Muscle layer of colon (tissue), 2 donors: ENCODE data around the gene ZBTB20.

Experiments used
- H3K27ac ChIP-seq: one replicate; pipeline ENCODE4 v1.7.0; 2013; ENCODE audit warnings: low read depth, mild to moderate bottlenecking, low read length, moderate library complexity
- H3K27me3 ChIP-seq, 2 donors: one replicate each; pipeline ENCODE4 v1.7.0; 2013; ENCODE audit warnings: low read length in 2 of 2, mild to moderate bottlenecking in 2 of 2; ENCODE audit not compliant: insufficient read depth in 2 of 2, control insufficient read depth in 1 of 2
- H3K36me3 ChIP-seq: one replicate; pipeline ENCODE4 v1.7.0; 2013; ENCODE audit warnings: mild to moderate bottlenecking, low read length; ENCODE audit not compliant: insufficient read depth
- H3K4me1 ChIP-seq: one replicate; pipeline ENCODE4 v1.7.0; 2013; ENCODE audit warnings: mild to moderate bottlenecking, low read length; ENCODE audit not compliant: insufficient read depth
- H3K4me3 ChIP-seq, 2 donors: one replicate each; pipeline ENCODE4 v1.7.0; 2013; ENCODE audit warnings: low read length in 2 of 2, low read depth in 1 of 2, mild to moderate bottlenecking in 1 of 2, moderate library complexity in 1 of 2
- H3K9ac ChIP-seq: one replicate; pipeline ENCODE4 v1.7.0; 2013; ENCODE audit warnings: low read length
- H3K9me3 ChIP-seq: one replicate; pipeline ENCODE4 v1.7.0; 2013; ENCODE audit warnings: mild to moderate bottlenecking, low read length
- donor health status: abdominal sarcoma.
- donor health status: Adenocarcinoma of cecum.

The ZBTB20 gene

DNA sequence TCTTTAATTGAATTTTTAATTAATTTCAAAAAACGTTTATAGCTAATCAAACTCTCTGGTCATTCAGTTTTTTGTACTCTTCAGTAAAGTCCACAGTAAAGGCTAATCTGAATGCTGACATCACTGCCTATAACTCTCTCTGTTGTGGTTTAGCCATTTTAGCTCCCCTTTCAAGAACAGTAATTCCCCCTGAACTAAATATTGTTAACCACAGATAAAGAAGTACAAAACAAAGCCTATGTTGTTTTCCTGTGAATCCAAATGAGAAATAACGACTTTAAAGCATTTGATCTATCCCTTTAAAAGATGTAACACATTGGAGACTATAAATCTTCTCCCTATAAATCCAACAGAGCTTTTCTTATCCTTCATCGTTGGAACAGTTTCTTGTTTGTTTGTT lies 94.2 kb downstream of the ZBTB20 start:
- H3K36me3 ChIP-seq = peaks cover 4% of the 10 kb centered on the region
- H3K4me1 ChIP-seq = peaks cover 5% of the 10 kb centered on the region
- no peak overlapping the region for H3K9ac ChIP-seq
- no peak overlapping the region for H3K4me3 ChIP-seq
- no peaks in the 10 kb centered on the region for H3K27me3 ChIP-seq
- no peaks in the 10 kb centered on the region for H3K9me3 ChIP-seq
- H3K27ac ChIP-seq = no peak overlapping the region

- peaks cover 4% of the 10 kb centered on the region for H3K4me1 ChIP-seq
- H3K27ac ChIP-seq = no peak overlapping the region
These were observed 104.7 kb downstream of the ZBTB20 start for GRCh38 chr3:115042351-115042750.

DNA sequence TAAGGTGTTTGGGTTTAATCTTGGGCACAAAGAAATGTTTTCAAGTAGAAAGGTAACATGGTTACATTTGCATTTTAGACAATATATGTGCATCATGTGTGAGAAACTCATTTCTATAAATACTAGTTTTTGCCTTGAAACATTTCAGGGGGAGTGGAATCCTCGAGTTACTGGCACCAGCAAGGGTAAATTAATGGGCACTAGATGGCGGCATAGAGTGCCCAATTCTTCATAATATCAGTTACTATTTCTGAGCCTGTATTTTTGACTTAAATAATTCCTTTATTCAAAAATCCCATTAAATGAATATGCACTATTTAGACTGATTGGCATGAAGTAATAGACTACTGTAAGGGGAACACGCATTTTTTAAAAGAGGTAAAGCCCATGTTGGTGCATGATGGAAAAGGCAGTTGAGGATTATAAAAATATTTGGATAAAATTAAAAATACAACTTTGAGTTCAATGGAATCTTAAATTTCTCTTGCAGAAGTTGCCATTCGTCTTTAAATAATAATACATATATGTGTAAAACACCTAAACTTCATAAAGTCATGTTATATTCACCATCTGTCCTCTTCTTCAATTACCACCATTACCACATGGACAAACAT lies 106.3 kb downstream of the ZBTB20 start:
- H3K9me3 ChIP-seq = no peaks in the 10 kb centered on the region
- no peak overlapping the region for H3K9ac ChIP-seq
- no peaks in the 10 kb centered on the region for H3K27me3 ChIP-seq
- H3K4me3 ChIP-seq = no peak overlapping the region
- no peaks in the 10 kb centered on the region for H3K36me3 ChIP-seq
- peaks cover 4% of the 10 kb centered on the region for H3K4me1 ChIP-seq
- H3K27ac ChIP-seq = no peak overlapping the region

More at GRCh38 chr3:115042351-115042750, 104.7 kb downstream of the ZBTB20 start:
- H3K36me3 ChIP-seq = no peaks in the 10 kb centered on the region
- no peak overlapping the region for H3K9ac ChIP-seq
- no peak overlapping the region for H3K4me3 ChIP-seq
- H3K27me3 ChIP-seq = no peaks in the 10 kb centered on the region
- H3K9me3 ChIP-seq = no peaks in the 10 kb centered on the region

GRCh38 chr3:115040246-115040645 lies 106.8 kb downstream of the ZBTB20 start:
- Histone ChIP-seq H3K36me3 (no peaks in the 10 kb centered on the region), H3K27ac (no peak overlapping the region), H3K9me3 (no peaks in the 10 kb centered on the region), H3K4me1 (peaks cover 4% of the 10 kb centered on the region), H3K4me3 (no peak overlapping the region), H3K9ac (no peak overlapping the region), H3K27me3 (no peaks in the 10 kb centered on the region)

GRCh38 chr3:115038817-115039216 lies 108.3 kb downstream of the ZBTB20 start:
- Histone ChIP-seq H3K4me3 (no peak overlapping the region), H3K4me1 (peaks cover 4% of the 10 kb centered on the region), H3K9me3 (no peaks in the 10 kb centered on the region), H3K36me3 (no peaks in the 10 kb centered on the region), H3K27ac (no peak overlapping the region), H3K27me3 (no peaks in the 10 kb centered on the region), H3K9ac (no peak overlapping the region)

- no peaks in the 10 kb centered on the region for H3K27me3 ChIP-seq
- H3K4me1 ChIP-seq = peaks cover 27% of the 10 kb centered on the region
- no peak overlapping the region for H3K27ac ChIP-seq
- no peak overlapping the region for H3K9ac ChIP-seq
- no peaks in the 10 kb centered on the region for H3K9me3 ChIP-seq
- H3K36me3 ChIP-seq = no peaks in the 10 kb centered on the region
- no peak overlapping the region for H3K4me3 ChIP-seq
These were observed 124.2 kb downstream of the ZBTB20 start for GRCh38 chr3:115022835-115023398.

DNA sequence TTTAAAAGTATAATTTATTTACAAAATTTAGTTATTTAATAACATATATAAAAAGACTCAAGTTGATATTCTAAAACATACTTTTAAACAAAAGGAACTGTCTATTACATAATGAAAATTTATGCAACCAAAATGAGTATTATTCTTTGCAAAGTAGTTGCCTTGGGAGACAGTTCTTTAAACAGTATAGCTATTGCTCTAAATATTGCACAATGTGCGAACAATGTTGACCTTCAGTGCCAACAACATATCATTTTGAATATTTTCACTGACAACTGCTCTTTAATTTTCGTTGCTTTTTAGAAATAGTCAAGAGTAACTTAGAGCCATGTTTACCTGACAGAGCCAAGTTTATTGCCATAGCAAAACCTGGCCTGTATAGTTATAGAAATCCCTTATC lies 124.9 kb downstream of the ZBTB20 start:
- H3K4me1 ChIP-seq = peaks cover 27% of the 10 kb centered on the region
- H3K36me3 ChIP-seq = no peaks in the 10 kb centered on the region
- H3K9ac ChIP-seq = no peak overlapping the region
- H3K9me3 ChIP-seq = no peaks in the 10 kb centered on the region
- no peak overlapping the region for H3K27ac ChIP-seq
- no peaks in the 10 kb centered on the region for H3K27me3 ChIP-seq
- no peak overlapping the region for H3K4me3 ChIP-seq

DNA sequence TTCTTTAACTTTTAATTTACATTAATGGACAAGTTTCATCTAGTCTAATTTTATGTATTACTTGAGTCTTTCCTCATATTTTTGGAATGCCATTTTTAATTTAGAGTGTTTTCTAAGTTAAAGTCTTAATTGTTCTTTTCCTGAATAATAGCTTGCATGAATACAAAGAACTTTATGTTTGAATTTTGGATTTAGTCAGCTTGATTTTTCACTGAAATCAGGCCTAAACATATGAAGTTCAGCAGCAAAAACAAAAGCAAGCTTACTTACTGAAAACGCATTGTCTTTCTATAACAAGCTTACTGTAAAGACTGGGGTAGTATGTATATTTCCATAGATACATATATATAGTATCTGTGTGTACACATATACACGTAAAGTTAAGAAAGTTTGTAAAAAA lies 126.0 kb downstream of the ZBTB20 start:
- Histone ChIP-seq H3K4me3 (no peak overlapping the region), H3K27me3 (no peaks in the 10 kb centered on the region), H3K36me3 (no peaks in the 10 kb centered on the region), H3K27ac (no peak overlapping the region), H3K4me1 (peaks cover 27% of the 10 kb centered on the region), H3K9me3 (no peaks in the 10 kb centered on the region), H3K9ac (no peak overlapping the region)

DNA sequence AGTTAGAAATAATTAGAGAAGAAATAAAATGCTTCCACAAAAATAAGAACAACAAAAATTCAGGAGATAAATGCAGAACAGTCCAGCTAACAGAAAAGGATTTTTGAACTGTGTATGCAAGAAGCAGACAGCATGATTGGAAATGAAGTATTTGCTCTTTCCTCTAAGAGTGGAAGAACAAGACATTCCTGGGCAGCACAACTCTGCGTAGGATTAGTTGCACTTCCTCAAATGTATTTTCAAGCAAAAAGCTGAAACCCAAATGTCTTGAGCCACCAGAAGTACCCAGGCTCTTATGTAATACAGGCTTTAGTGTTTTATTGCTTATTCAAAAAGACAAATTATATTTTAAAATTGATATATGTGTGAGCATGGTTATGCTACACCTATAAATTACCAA lies 127.2 kb downstream of the ZBTB20 start:
- Histone ChIP-seq H3K9me3 (no peaks in the 10 kb centered on the region), H3K4me3 (no peak overlapping the region), H3K4me1 (peaks cover 27% of the 10 kb centered on the region), H3K36me3 (no peaks in the 10 kb centered on the region), H3K27me3 (no peaks in the 10 kb centered on the region), H3K9ac (no peak overlapping the region), H3K27ac (peak overlapping the region; percentile 35)

- H3K9ac ChIP-seq = no peak overlapping the region
- no peaks in the 10 kb centered on the region for H3K27me3 ChIP-seq
- H3K4me3 ChIP-seq = no peak overlapping the region
- H3K36me3 ChIP-seq = no peaks in the 10 kb centered on the region
- H3K4me1 ChIP-seq = peaks cover 27% of the 10 kb centered on the region
- H3K9me3 ChIP-seq = no peaks in the 10 kb centered on the region
- no peak overlapping the region for H3K27ac ChIP-seq
These were observed 128.4 kb downstream of the ZBTB20 start for GRCh38 chr3:115018694-115019093.

DNA sequence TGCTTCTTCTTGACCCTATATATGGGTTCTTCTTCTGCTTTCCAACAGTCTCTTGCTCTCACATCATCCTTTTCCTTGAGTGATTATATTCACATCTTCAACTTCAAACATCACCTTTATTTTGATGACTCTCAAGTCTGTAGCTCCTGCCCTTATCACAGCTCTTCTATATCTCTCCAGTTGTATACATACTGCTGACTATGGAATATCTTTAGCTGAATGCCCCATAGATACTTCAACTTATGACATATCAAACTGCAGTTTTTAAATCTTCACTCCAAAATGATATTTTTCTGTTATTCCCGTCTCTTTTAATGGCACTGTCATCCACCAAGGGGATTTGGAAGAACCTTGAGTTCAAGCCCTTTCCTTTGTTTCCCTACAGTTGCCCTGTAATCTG lies 139.1 kb downstream of the ZBTB20 start:
- H3K27ac ChIP-seq = no peak overlapping the region

More for the DNA sequence above, 139.1 kb downstream of the ZBTB20 start:
- no peaks in the 10 kb centered on the region for H3K27me3 ChIP-seq
- H3K4me1 ChIP-seq = no peaks in the 10 kb centered on the region
- H3K4me3 ChIP-seq = no peak overlapping the region
- no peaks in the 10 kb centered on the region for H3K9me3 ChIP-seq
- H3K9ac ChIP-seq = no peak overlapping the region
- H3K36me3 ChIP-seq = no peaks in the 10 kb centered on the region
